Adrenal gland (tissue), 12 donors: Measurements from ENCODE around the gene ARHGEF11. TPM values are rescaled to one million over a fixed set of nuclear protein-coding genes. Genes with fewer than 3 reads are reported as not detected.
A peak's percentile ranks its signal among the peaks of the same experiment; 100 is the strongest.

Source experiments
- DNase-seq, 7 donors: peaks; one replicate each; pipeline ENCODE4 v3.0.0-alpha.2; 2019 to 2020
- H3K27ac ChIP-seq, 5 donors: fragments of 200-600 bp; sonication (generic) in 4 of 5; 1 replicate in 3 of 5; 2 replicates in 2 of 5; pipeline versions ENCODE4 v1.5.1 to v1.8.0; 2016 to 2020; ENCODE audit warnings: mild to moderate bottlenecking in 1 of 5
- H3K27me3 ChIP-seq: fragments of 200-600 bp; 2 replicates; pipeline ENCODE4 v1.8.0; 2021
- H3K36me3 ChIP-seq, 2 donors: fragments of 200-600 bp; replicated peaks in 1 of 2; 1 replicate in 1 of 2; 2 replicates in 1 of 2; pipeline versions ENCODE4 v1.5.1 to v1.8.0; 2018 to 2022
- H3K4me1 ChIP-seq, 2 donors: fragments of 200-600 bp; replicated peaks in 1 of 2; 1 replicate in 1 of 2; 2 replicates in 1 of 2; pipeline versions ENCODE4 v1.5.1 to v1.8.0; 2018 to 2021
- H3K4me3 ChIP-seq, 4 donors: fragments of 200-600 bp; sonication (generic) in 3 of 4; one replicate each; pipeline ENCODE4 v1.5.1; 2016 to 2018
- H3K9me3 ChIP-seq, 3 donors: fragments of 200-600 bp; sonication (generic) in 1 of 3; replicated peaks in 1 of 3; 1 replicate in 2 of 3; 2 replicates in 1 of 3; pipeline versions ENCODE4 v1.5.1 to v1.8.0; 2016 to 2021
- CTCF ChIP-seq, 6 experiments: fragments of 450-650 bp in 4 of 6; fragments of 200-600 bp in 2 of 6; sonication (generic) in 1 of 6; IDR thresholded peaks; 1 replicate in 5 of 6; 2 replicates in 1 of 6; pipeline versions ENCODE4 v1.5.1 to v1.8.0; 2016 to 2021; ENCODE audit warnings: antibody characterized with exemption in 6 of 6, mild to moderate bottlenecking in 2 of 6, moderate library complexity in 1 of 6
- POLR2A ChIP-seq, 2 donors: fragments of 450-650 bp; IDR thresholded peaks; one replicate each; pipeline ENCODE4 v1.6.1; 2017; ENCODE audit warnings: antibody characterized with exemption in 2 of 2, mild to moderate bottlenecking in 2 of 2, moderate library complexity in 1 of 2
- WGBS, 4 donors: extraction: QIAGEN DNeasy Blood & Tissue Kit in 2 of 4; methylation state at CpG; one replicate each; pipeline versions ENCODE4 v1.1.5 to v1.1.7; 2013 to 2017; 5-methylcytosine and 5-hydroxymethylcytosine counted together
- intact Hi-C, 2 donors: fragments of 100-400 bp; cut with DNase I; formaldehyde crosslinking; loops; one replicate each; pipeline versions ENCODE4 v1.14.1 to v1.15.0; 2022 to 2023
- polyA plus RNA-seq, 3 donors: library from polyadenylated mRNA; stranded (reverse); fragments of 200-250 nt in 2 of 3; fragments of 350-450 nt in 1 of 3; fragmentation: Illumina TruSeq in 1 of 3; extraction: RNeasy Lipid Tissue Mini Kit (QIAGEN cat#74804) in 1 of 3; gene quantifications; one replicate each; pipeline ENCODE4 v1.2.3, GENCODE V29; 2013 to 2014
- total RNA-seq, 9 donors: library from RNA; depleted of rRNA in 4 of 9; stranded (reverse); fragments of >200 nt in 4 of 9; fragments of 120-200 nt in 1 of 9; fragmentation: NEBNext Ultra II Directional in 1 of 9; extraction: Animal tissue kit (Norgen Biotek cat#: 25700) in 1 of 9; gene quantifications; one replicate each; pipeline versions ENCODE4 v1.1.0 to v1.2.4, GENCODE V29; 2013 to 2023
- donor health status: healthy with polysubstance abuse.
- donor health status: Bipolar disorder and iron deficiency.
- donor health status: DM: yes; HTN: yes; CAD: no.
- donor health status: DM: no; HTN: no; CAD: no.
- donor health status: DM: no; HTN: no; CAD: no.
- donor health status: DM: yes; HTN: yes; CAD: no.

The ARHGEF11 gene
- total and polyA plus RNA-seq, 12 donors, result 14.2 to 69.2 (median 38.3) TPM

GRCh38 chr1:157050836-157051235, 5.3 kb upstream of the ARHGEF11 start:
- no peak for DNase-seq
- intact Hi-C loops, result no loop called here
- H3K9me3 ChIP-seq, result peaks cover 0 to 11% (median 0%) of the 10 kb centered on the region in 3 donors
- H3K27ac ChIP-seq, result no peak overlapping the region
- no peaks in the 10 kb centered on the region for H3K27me3 ChIP-seq
- no peaks in the 10 kb centered on the region for H3K36me3 ChIP-seq
- TF ChIP-seq CTCF (IDR thresholded peaks at IDR 0.05) (no peak), POLR2A (IDR thresholded peaks at IDR 0.05) (no peak)
- H3K4me3 ChIP-seq, result no peak overlapping the region
- no peaks in the 10 kb centered on the region for H3K4me1 ChIP-seq
- WGBS, 4 donors, result 61 to 72% (median 66%) methylated on average over 2 of the region's 2 CpGs

- 44 to 73% (median 59%) methylated on average over 2 of the region's 2 CpGs for WGBS, 4 donors
- Histone ChIP-seq H3K27ac (no peak overlapping the region), H3K36me3 (no peaks in the 10 kb centered on the region), H3K9me3 (peaks cover 0 to 5% (median 0%) of the 10 kb centered on the region in 3 donors), H3K4me1 (peaks cover 25 to 32% of the 10 kb centered on the region in 2 donors), H3K4me3 (no peak overlapping the region), H3K27me3 (no peaks in the 10 kb centered on the region)
- TF ChIP-seq CTCF (IDR thresholded peaks at IDR 0.05), result no peak
- no peak for TF ChIP-seq POLR2A (IDR thresholded peaks at IDR 0.05)
- intact Hi-C loops, result loop anchor here in 1 of 2 donors (10.0 kb wide), 1 partner anchor 62 kb away; no protein-coding TSS in a partner anchor
- DNase-seq, result no peak
These were observed 1.5 kb upstream of the ARHGEF11 start for GRCh38 chr1:157047062-157047410.

- DNase-seq, result no peak
These were observed 1.2 kb downstream of the ARHGEF11 start for GRCh38 chr1:157044326-157044725.

GRCh38 chr1:157043685-157044084, 1.9 kb downstream of the ARHGEF11 start:
- Histone ChIP-seq H3K9me3 (no peaks in the 10 kb centered on the region), H3K36me3 (no peaks in the 10 kb centered on the region), H3K27me3 (no peaks in the 10 kb centered on the region), H3K4me1 (peaks cover 44 to 58% of the 10 kb centered on the region in 2 donors), H3K4me3 (peak overlapping the region in 1 of 4 donors; percentile 92), H3K27ac (no peak overlapping the region)
- TF ChIP-seq POLR2A (IDR thresholded peaks at IDR 0.05) (no peak), CTCF (IDR thresholded peaks at IDR 0.05) (no peak)
- intact Hi-C loops, result loop anchor here in 1 of 2 donors (10.0 kb wide), 1 partner anchor 59 kb away; no protein-coding TSS in a partner anchor
- no peak for DNase-seq
- WGBS, 4 donors, result 89 to 96% (median 91%) methylated on average over 2 of the region's 2 CpGs; no CpG with 5 or more reads in 1 of the 4 donors

More at GRCh38 chr1:157044326-157044725, 1.2 kb downstream of the ARHGEF11 start:
- Histone ChIP-seq H3K9me3 (no peaks in the 10 kb centered on the region), H3K4me1 (peaks cover 44 to 52% of the 10 kb centered on the region in 2 donors), H3K27me3 (no peaks in the 10 kb centered on the region), H3K36me3 (no peaks in the 10 kb centered on the region), H3K27ac (no peak overlapping the region), H3K4me3 (peak overlapping the region in 1 of 4 donors; percentile 92)
- TF ChIP-seq CTCF (IDR thresholded peaks at IDR 0.05), result no peak
- no peak for TF ChIP-seq POLR2A (IDR thresholded peaks at IDR 0.05)
- intact Hi-C loops, result loop anchor here in 1 of 2 donors (10.0 kb wide), 1 partner anchor 60 kb away; no protein-coding TSS in a partner anchor
- WGBS, 4 donors, result 25 to 39% (median 27%) methylated on average over 6 of the region's 6 CpGs
